Activated effector memory CD4-positive, alpha-beta T cell treated with Interleukin-2 at 50 U/mL for 16 hours (primary cell): ENCODE results near the gene TMPRSS3.
"Not testable (repeated sequence)": the region's sequence is repeated elsewhere in the genome, so short reads cannot be mapped to it uniquely, and the experiment has no call there.

Experiments used
- DNase-seq: peaks from one replicate; pipeline ENCODE4 v3.0.0-alpha.2; 2020

The TMPRSS3 gene

GRCh38 chr21:42427809-42428419 lies 32.1 kb upstream of the TMPRSS3 start:
- no peak for DNase-seq

GRCh38 chr21:42426876-42427480 lies 31.1 kb upstream of the TMPRSS3 start:
- DNase-seq = no peak

- DNase-seq = no peak
These were observed 30.6 kb upstream of the TMPRSS3 start for GRCh38 chr21:42426424-42426823.

- DNase-seq = no peak
These were observed 29.7 kb upstream of the TMPRSS3 start for GRCh38 chr21:42425591-42425990.

GRCh38 chr21:42424914-42425541 lies 29.2 kb upstream of the TMPRSS3 start:
- DNase-seq = peak; percentile 77

- no peak for DNase-seq
These were observed 27.8 kb upstream of the TMPRSS3 start for GRCh38 chr21:42423685-42424084.

- DNase-seq = peak; percentile 39
These were observed 27.4 kb upstream of the TMPRSS3 start for GRCh38 chr21:42423197-42423675.

- no peak for DNase-seq
These were observed 25.4 kb upstream of the TMPRSS3 start for GRCh38 chr21:42421018-42421793.

GRCh38 chr21:42419845-42420244 lies 24.0 kb upstream of the TMPRSS3 start:
- DNase-seq = no peak

GRCh38 chr21:42418886-42419285 lies 23.0 kb upstream of the TMPRSS3 start:
- DNase-seq = no peak

- no peak for DNase-seq
These were observed 21.7 kb upstream of the TMPRSS3 start for GRCh38 chr21:42417533-42417932.

- peak; percentile 74 for DNase-seq
These were observed 19.3 kb upstream of the TMPRSS3 start for GRCh38 chr21:42414928-42415769.

GRCh38 chr21:42414553-42414927 lies 18.7 kb upstream of the TMPRSS3 start:
- no peak for DNase-seq

- DNase-seq = no peak
These were observed 18.2 kb upstream of the TMPRSS3 start for GRCh38 chr21:42414066-42414465.

GRCh38 chr21:42413500-42413899 lies 17.6 kb upstream of the TMPRSS3 start:
- DNase-seq = no peak

- no peak for DNase-seq
These were observed 17.2 kb upstream of the TMPRSS3 start for GRCh38 chr21:42413093-42413492.

- DNase-seq = no peak
These were observed 16.7 kb upstream of the TMPRSS3 start for GRCh38 chr21:42412636-42412933.

GRCh38 chr21:42411891-42412635 lies 16.2 kb upstream of the TMPRSS3 start:
- no peak for DNase-seq

- DNase-seq = no peak
These were observed 15.5 kb upstream of the TMPRSS3 start for GRCh38 chr21:42411197-42411869.

GRCh38 chr21:42409366-42409765 lies 13.5 kb upstream of the TMPRSS3 start:
- DNase-seq = no peak

- DNase-seq = not testable (repeated sequence)
These were observed 12.9 kb upstream of the TMPRSS3 start for GRCh38 chr21:42408718-42409117.

- DNase-seq = no peak
These were observed 11.6 kb upstream of the TMPRSS3 start for GRCh38 chr21:42407476-42407875.
